ENCODE measurements around the gene KRTAP19-2.

- no peak for TF ChIP-seq CTCF (IDR thresholded peaks at IDR 0.05)
- TF ChIP-seq EP300 (IDR thresholded peaks at IDR 0.05; ENCODE audit: low read depth): no peak
- no peak for TF ChIP-seq POLR2A (IDR thresholded peaks at IDR 0.05)
- no peak for TF ChIP-seq POLR2AphosphoS5 (IDR thresholded peaks at IDR 0.05)
Measured at GRCh38 chr21:30479259-30479658, 8.0 kb downstream of the KRTAP19-2 start.
